SK-N-MC (cell line): Measurements from ENCODE around the gene COL18A1.

Experiments
- DNase-seq: peaks from one replicate; pipeline ENCODE4 v3.0.0-alpha.2; 2011; ENCODE audit warnings: low read depth, low spot score
- H3K27ac ChIP-seq: fragments of 200-600 bp; sonication (generic); 2 replicates; pipeline ENCODE4 v1.5.1; 2016; ENCODE audit warnings: mixed run types
- H3K36me3 ChIP-seq: fragments of 200-600 bp; sonication (generic); 2 replicates; pipeline ENCODE4 v1.6.1; 2017; ENCODE audit warnings: antibody characterized with exemption, low read length, mixed read lengths; ENCODE audit not compliant: insufficient read depth
- H3K4me3 ChIP-seq: fragments of 200-600 bp; sonication (generic); 2 replicates; pipeline ENCODE4 v1.5.1; 2016
- H3K9ac ChIP-seq: fragments of 200-600 bp; sonication (generic); 2 replicates; pipeline ENCODE4 v1.8.0; 2017; ENCODE audit warnings: mixed run types, mixed read lengths; ENCODE audit not compliant: insufficient read length
- H3K9me3 ChIP-seq: fragments of 200-600 bp; sonication (generic); 2 replicates; pipeline ENCODE4 v1.6.1; 2017; ENCODE audit warnings: low read depth, mild to moderate bottlenecking, antibody characterized with exemption, low read length, moderate library complexity, mixed read lengths
- EZH2 ChIP-seq: fragments of 200-600 bp; sonication (generic); IDR thresholded peaks from one replicate; pipeline ENCODE4 v1.6.1; 2017; ENCODE audit warnings: antibody characterized with exemption
- FOXP2 ChIP-seq: optimal IDR thresholded peaks from 2 replicates; pipeline ENCODE3; 2011; ENCODE audit warnings: mild to moderate bottlenecking, moderate library complexity; ENCODE audit not compliant: insufficient read depth; ENCODE audit errors: extremely low read length, control extremely low read depth
- POLR2AphosphoS5 ChIP-seq: IDR thresholded peaks from 2 replicates; pipeline ENCODE4 v1.6.1; 2012; ENCODE audit warnings: mild to moderate bottlenecking, low read depth, low read length, borderline replicate concordance

COL18A1 gene

DNA sequence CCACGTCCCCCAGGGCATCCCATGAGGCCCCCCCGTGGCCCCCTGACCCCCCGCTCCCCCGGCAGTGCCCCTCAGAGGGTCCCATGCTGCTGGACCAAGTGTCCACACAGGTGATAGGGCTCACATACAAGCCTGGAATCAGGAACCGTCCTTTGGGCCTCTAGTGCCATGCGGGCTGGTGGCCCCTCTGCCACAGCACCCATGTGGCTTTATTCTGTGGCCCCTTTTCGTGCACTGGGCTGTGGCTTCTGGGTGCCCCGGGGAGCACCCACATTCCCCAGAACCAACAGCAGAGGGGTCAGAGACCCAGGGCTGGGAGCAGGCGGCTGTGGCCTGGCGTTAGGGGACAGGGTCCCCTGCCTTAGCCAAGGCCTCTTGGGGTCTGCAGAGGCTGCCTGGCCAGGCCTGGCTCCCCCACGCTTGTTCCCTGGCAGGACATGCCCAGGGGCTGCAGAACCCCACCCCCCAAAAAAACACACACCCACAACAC is 105.5 kb downstream of the COL18A1 start:
- Histone ChIP-seq H3K36me3 (peaks cover 4% of the 10 kb centered on the region; the same call in 1 of the 2 replicates), H3K4me3 (no peak overlapping the region), H3K9ac (no peak overlapping the region), H3K9me3 (no peaks in the 10 kb centered on the region), H3K27ac (no peak overlapping the region)
- DNase-seq = no peak
- no peak for TF ChIP-seq FOXP2
- TF ChIP-seq EZH2 = no peak
- no peak for TF ChIP-seq POLR2AphosphoS5

DNA sequence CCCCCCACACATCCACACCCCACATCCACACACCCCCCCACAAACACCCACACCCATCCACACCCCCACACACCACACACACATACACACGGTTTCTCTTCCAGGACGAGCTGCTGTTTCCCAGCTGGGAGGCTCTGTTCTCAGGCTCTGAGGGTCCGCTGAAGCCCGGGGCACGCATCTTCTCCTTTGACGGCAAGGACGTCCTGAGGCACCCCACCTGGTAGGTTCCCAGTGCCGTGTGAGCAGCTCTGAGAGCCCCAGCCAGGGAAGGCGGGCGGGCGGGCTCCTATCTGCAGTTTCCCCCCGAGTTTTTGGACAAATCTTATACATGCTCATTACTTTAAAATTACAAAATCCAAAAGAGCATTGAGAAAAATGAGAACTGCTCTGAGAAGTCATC is 106.0 kb downstream of the COL18A1 start:
- Histone ChIP-seq H3K4me3 (no peak overlapping the region), H3K36me3 (peaks cover 4% of the 10 kb centered on the region; the same call in 1 of the 2 replicates), H3K27ac (peak overlapping the region; percentile 68), H3K9me3 (no peaks in the 10 kb centered on the region), H3K9ac (no peak overlapping the region)
- TF ChIP-seq EZH2 = no peak
- TF ChIP-seq FOXP2 = no peak
- no peak for TF ChIP-seq POLR2AphosphoS5
- no peak for DNase-seq

DNA sequence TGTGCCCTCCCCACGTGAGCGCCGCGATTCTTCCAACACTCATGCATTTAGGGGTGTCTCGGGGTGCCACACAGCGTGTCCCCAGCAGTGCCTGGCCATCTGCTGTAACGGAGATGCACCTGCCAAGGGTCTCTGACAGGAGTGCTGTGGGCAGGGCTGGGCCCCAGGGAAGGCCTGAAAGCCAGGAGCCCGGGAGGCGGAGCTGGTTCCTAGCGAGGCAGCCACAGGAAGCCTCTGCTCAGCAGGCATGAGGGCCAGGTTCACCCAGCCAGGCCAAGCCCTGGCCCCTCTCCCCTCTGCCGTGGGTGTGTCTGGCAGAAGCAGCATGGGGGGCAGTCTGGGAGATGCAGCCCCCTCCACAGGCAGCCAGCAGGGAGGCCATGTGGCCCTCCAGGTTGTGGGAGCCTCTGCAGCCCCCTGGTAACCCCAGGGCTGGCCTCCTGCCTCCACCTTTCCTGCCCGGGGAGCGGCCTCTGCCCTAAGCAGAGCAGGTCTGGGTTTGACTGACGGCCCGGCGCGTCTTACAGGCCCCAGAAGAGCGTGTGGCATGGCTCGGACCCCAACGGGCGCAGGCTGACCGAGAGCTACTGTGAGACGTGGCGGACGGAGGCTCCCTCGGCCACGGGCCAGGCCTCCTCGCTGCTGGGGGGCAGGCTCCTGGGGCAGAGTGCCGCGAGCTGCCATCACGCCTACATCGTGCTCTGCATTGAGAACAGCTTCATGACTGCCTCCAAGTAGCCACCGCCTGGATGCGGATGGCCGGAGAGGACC is 106.9 kb downstream of the COL18A1 start:
- no peak for TF ChIP-seq POLR2AphosphoS5
- H3K36me3 ChIP-seq = peaks cover 8% of the 10 kb centered on the region; the same call in 1 of the 2 replicates
- H3K9ac ChIP-seq = no peak overlapping the region
- DNase-seq = no peak
- no peak overlapping the region for H3K4me3 ChIP-seq
- H3K27ac ChIP-seq = peak overlapping the region; percentile 68; the same call in 1 of the 2 replicates
- H3K9me3 ChIP-seq = no peaks in the 10 kb centered on the region

DNA sequence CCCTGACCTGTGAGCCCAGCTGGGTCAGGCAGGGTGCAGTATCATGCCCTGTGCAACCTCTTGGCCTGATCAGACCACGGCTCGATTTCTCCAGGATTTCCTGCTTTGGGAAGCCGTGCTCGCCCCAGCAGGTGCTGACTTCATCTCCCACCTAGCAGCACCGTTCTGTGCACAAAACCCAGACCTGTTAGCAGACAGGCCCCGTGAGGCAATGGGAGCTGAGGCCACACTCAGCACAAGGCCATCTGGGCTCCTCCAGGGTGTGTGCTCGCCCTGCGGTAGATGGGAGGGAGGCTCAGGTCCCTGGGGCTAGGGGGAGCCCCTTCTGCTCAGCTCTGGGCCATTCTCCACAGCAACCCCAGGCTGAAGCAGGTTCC is 107.6 kb downstream of the COL18A1 start:
- no peak overlapping the region for H3K4me3 ChIP-seq
- no peak for TF ChIP-seq FOXP2
- H3K27ac ChIP-seq = no peak overlapping the region
- H3K36me3 ChIP-seq = peaks cover 13% of the 10 kb centered on the region; the same call in 1 of the 2 replicates
- DNase-seq = no peak
- no peaks in the 10 kb centered on the region for H3K9me3 ChIP-seq
- H3K9ac ChIP-seq = no peak overlapping the region

DNA sequence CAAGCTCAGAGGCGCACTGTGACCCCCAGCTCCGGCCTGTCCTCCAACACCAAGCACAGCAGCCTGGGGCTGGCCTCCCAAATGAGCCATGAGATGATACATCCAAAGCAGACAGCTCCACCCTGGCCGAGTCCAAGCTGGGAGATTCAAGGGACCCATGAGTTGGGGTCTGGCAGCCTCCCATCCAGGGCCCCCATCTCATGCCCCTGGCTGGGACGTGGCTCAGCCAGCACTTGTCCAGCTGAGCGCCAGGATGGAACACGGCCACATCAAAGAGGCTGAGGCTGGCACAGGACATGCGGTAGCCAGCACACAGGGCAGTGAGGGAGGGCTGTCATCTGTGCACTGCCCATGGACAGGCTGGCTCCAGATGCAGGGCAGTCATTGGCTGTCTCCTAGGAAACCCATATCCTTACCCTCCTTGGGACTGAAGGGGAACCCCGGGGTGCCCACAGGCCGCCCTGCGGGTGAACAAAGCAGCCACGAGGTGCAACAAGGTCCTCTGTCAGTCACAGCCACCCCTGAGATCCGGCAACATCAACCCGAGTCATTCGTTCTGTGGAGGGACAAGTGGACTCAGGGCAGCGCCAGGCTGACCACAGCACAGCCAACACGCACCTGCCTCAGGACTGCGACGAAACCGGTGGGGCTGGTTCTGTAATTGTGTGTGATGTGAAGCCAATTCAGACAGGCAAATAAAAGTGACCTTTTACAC is 108.2 kb downstream of the COL18A1 start:
- Histone ChIP-seq H3K27ac (no peak overlapping the region), H3K9ac (no peak overlapping the region)

DNA sequence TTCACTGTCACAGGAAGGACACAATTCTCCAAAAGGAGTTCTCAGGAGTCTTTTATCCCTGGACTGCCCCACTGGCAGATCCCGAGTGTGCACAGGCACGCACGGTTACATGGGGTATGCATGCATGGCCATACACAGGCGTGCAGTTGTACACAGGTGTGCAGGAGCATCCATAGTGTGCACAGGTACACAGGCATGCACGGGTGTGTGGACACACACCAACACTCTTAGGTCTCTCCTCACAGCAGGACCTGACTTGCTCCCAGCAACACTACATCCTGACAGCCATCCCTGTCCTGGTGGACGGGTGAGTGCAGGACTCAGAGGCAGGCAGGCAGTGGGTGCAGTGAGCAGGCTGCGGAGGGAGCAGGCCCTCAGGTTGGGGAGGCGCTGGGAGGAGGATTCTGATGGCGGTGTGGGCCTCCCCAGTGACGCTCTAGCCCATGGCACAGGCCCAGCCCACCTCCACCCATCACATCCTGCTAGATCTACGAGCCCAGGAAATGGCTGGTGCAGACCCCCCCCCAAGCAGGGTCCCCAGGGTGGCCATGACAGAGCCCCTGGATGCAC is 108.9 kb downstream of the COL18A1 start:
- Histone ChIP-seq H3K4me3 (no peak overlapping the region), H3K27ac (no peak overlapping the region)

More for the DNA sequence above, 108.2 kb downstream of the COL18A1 start:
- H3K9me3 ChIP-seq = peaks cover 3% of the 10 kb centered on the region; the same call in 1 of the 2 replicates
- no peak for DNase-seq
- peaks cover 18% of the 10 kb centered on the region for H3K36me3 ChIP-seq
- no peak overlapping the region for H3K4me3 ChIP-seq
- no peak for TF ChIP-seq POLR2AphosphoS5
- no peak for TF ChIP-seq EZH2
- no peak for TF ChIP-seq FOXP2

DNA sequence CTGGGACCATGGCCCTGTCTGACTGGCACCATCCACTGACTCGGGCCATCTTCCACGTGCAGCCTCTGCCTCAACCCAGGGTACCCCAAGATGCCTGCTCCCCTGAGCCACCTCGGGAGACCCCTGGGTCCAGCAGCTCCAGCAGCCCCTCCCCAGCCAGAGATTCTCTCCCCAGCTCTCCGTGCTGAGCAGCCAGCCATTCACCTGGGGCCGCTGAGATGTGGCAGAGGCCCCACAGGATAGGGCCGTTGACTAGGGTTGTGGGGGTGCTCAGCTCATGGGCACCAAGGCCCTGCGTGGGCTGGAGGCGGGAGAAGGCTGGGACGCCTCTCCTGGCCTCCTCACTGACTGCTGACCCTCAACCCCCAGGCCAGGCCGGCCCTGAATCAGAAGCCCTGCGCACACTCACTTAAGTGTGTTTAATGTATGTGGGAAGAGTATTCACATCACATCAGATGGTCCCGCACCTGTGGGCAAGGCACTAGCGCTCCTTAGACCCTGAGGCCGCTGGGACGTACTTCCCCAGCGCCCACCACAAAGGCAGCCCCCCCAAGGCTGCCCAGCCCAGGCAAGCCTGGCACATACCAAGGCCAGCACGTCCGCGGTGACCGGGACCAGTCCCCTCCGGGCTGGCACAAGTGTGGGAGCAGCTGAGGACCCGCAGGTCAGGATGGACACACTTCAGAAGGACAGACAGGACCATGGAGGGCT is 109.5 kb downstream of the COL18A1 start:
- DNase-seq = no peak
- H3K27ac ChIP-seq = no peak overlapping the region
- H3K9ac ChIP-seq = no peak overlapping the region

More for the DNA sequence above, 108.9 kb downstream of the COL18A1 start:
- peaks cover 25% of the 10 kb centered on the region for H3K36me3 ChIP-seq
- TF ChIP-seq FOXP2 (no peak), POLR2AphosphoS5 (no peak), EZH2 (no peak)
- H3K9me3 ChIP-seq = peaks cover 10% of the 10 kb centered on the region
- DNase-seq = no peak
- H3K9ac ChIP-seq = no peak overlapping the region

More for the DNA sequence above, 109.5 kb downstream of the COL18A1 start:
- Histone ChIP-seq H3K9me3 (peaks cover 16% of the 10 kb centered on the region), H3K36me3 (peaks cover 31% of the 10 kb centered on the region), H3K4me3 (no peak overlapping the region)
- no peak for TF ChIP-seq EZH2
